ENCODE measurements around the gene OR10H5.
A peak's percentile ranks its signal among the peaks of the same experiment; 100 is the strongest.
"Not testable (repeated sequence)": the region's sequence is repeated elsewhere in the genome, so short reads cannot be mapped to it uniquely, and the experiment has no call there.

The OR10H5 gene

GRCh38 chr19:15782211-15782610 lies 5.2 kb upstream of the OR10H5 start:
- H3K27ac ChIP-seq = no peak overlapping the region
- TF ChIP-seq ZFX (IDR thresholded peaks at IDR 0.05; ENCODE audit: borderline replicate concordance) (no peak), CTCF (IDR thresholded peaks at IDR 0.05) (no peak)

DNA sequence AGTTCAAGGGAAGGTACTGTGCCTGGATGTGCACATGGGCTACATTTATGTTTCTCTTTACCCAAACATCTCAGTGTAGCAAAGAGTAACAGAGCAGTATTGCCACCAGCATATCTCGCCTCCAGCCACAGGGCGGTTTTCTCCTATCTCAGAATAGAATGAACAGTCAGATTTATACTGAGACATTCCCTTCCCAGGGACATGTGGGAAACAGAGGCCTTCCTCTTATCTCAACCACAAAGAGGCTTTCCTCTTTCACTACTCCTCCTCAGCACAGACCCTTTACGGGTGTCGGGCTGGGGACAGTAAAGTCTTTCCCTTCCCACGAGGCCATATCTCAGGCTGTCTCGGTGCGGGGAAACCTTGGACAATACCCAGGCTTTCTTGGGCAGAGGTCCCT lies 4.6 kb upstream of the OR10H5 start:
- not testable (repeated sequence) for H3K27ac ChIP-seq

DNA sequence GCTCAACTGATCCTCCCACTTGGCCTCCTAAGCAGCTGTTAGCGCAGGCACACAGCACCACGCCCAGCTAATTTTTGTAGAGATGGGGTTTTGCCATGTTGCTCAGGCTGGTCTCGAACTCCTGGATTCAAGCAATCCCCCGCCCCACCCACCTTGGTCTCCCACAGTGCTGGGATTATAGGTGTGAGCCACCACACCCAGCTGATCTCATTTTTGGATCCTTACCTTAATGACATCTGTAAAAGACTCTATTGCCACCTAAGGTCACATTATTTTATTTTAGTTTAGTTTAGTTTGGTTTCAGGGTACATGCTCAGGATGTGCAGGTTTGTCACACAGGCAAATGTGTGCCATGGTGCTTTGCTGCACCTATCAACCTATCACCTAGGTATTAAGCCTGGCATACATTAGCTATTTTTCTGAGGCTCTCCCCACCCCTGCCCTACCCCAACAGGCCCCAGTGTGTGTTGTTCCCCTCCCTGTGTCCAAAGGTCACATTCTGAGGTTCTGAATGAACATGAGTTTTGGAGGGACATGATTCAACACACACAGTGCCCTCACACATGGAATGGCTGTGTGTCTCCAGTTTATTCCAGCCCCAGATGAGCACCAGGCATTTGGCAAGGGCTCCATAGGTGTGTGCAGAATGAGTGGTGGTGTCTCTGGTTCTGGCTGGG lies 1.3 kb downstream of the OR10H5 start:
- no peak for TF ChIP-seq ZFX (IDR thresholded peaks at IDR 0.05; ENCODE audit: borderline replicate concordance)
- no peak for TF ChIP-seq CTCF (IDR thresholded peaks at IDR 0.05)

GRCh38 chr19:15790096-15790495 lies 2.6 kb downstream of the OR10H5 start:
- no peak overlapping the region for H3K27ac ChIP-seq
- TF ChIP-seq ZFX (IDR thresholded peaks at IDR 0.05; ENCODE audit: borderline replicate concordance) = no peak
- no peak for TF ChIP-seq CTCF (IDR thresholded peaks at IDR 0.05)

More for the DNA sequence above, 1.3 kb downstream of the OR10H5 start:
- no peak overlapping the region for H3K27ac ChIP-seq

GRCh38 chr19:15794279-15794678 lies 6.8 kb downstream of the OR10H5 start:
- not testable (repeated sequence) for H3K27ac ChIP-seq

DNA sequence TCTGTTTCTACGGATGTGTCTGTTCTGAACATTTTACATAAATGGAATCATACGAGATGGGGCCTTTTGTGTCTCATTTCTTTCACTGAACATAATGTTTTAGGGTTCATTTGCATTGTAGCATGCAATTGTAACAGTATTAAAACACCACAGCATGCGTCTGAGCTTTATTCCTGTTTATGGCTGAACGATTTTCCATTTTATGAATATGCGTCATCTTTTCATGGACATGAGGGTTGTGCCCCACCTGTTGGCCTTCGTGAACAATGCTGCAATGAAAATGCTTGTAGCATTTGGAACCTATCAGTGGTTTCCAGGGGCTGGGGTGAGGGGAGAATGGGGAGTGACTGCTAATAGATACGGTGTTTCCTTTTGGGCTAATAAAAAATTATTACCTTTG lies 22.9 kb downstream of the OR10H5 start:
- no peak overlapping the region for H3K27ac ChIP-seq
- TF ChIP-seq CTCF (IDR thresholded peaks at IDR 0.05) (0 out of 2 replicates have a peak, but pooled peaks have one; percentile 4), ZFX (IDR thresholded peaks at IDR 0.05; ENCODE audit: borderline replicate concordance) (no peak)

DNA sequence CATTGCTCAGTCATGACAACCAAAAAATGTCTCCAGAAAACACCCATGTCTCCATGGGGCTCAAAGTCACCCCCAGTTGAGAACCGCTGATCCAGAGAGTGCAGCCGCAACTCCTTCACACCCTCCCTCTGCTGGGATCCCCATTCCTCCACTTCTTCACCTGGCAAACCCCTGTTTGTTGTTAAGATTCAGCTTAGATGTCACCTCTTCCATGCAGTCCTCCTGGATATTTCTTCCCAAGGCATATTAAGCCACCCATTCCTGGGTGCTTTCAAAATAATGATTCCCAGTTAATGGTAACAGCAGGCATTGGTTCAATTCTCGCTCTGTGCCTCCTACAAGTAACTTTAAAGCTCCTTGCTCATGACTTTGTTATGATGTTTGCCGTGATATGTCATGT lies 24.0 kb downstream of the OR10H5 start:
- no peak overlapping the region for H3K27ac ChIP-seq
- TF ChIP-seq CTCF (IDR thresholded peaks at IDR 0.05) = no peak
- no peak for TF ChIP-seq ZFX (IDR thresholded peaks at IDR 0.05; ENCODE audit: borderline replicate concordance)

- TF ChIP-seq ZFX (IDR thresholded peaks at IDR 0.05; ENCODE audit: borderline replicate concordance) = no peak
- TF ChIP-seq CTCF (IDR thresholded peaks at IDR 0.05) = no peak
- H3K27ac ChIP-seq = no peak overlapping the region
Observed at GRCh38 chr19:15812060-15812722, 24.7 kb downstream of the OR10H5 start.

Measured in 22Rv1 (cell line).